NCI-H1417 (cell line): Measurements from ENCODE around the gene PRAMEF10.
"Not testable (repeated sequence)": the region's sequence is repeated elsewhere in the genome, so short reads cannot be mapped to it uniquely, and the experiment has no call there.

Experiments
- DNase-seq, 3 experiments: peaks; one replicate each; lab custom pipeline; 2025; lab: John Stamatoyannopoulos, UW

PRAMEF10 gene

GRCh38 chr1:12898170-12898569, at the start of gene PRAMEF10:
TSS of gene PRAMEF10 (minus strand) at chr1:12898270. CDS start at chr1:12895847, 2,423 bp downstream.
- not testable (repeated sequence) for DNase-seq

GRCh38 chr1:12947480-12947879, 49.4 kb upstream of the PRAMEF10 start, which contains the start of gene PRAMEF6:
TSS of gene PRAMEF6 (minus strand) at chr1:12947580. CDS start at chr1:12942518, 5,062 bp downstream.
- DNase-seq = not testable (repeated sequence)

- DNase-seq = not testable (repeated sequence)
Measured at GRCh38 chr1:12924368-12924767, 26.3 kb upstream of the PRAMEF10 start.

- DNase-seq = not testable (repeated sequence)
Measured at GRCh38 chr1:12921749-12922148, 23.7 kb upstream of the PRAMEF10 start.

GRCh38 chr1:12916310-12916709, 18.2 kb upstream of the PRAMEF10 start, which contains the start of gene PRAMEF7:
TSS of gene PRAMEF7 (plus strand) at chr1:12916610. CDS start at chr1:12917693, 1,083 bp downstream.
- not testable (repeated sequence) for DNase-seq

GRCh38 chr1:12903793-12904572, 5.9 kb upstream of the PRAMEF10 start:
- DNase-seq = not testable (repeated sequence)

- not testable (repeated sequence) for DNase-seq
Measured at GRCh38 chr1:12899186-12899585, 1.1 kb upstream of the PRAMEF10 start.

- not testable (repeated sequence) for DNase-seq
Measured at GRCh38 chr1:12886101-12886500, 12.0 kb downstream of the PRAMEF10 start, which contains the start of gene PRAMEF4. TSS of gene PRAMEF4 (minus strand) at chr1:12886201. CDS start at chr1:12883394, 2,807 bp downstream.

GRCh38 chr1:12878453-12878852, 19.6 kb downstream of the PRAMEF10 start:
- not testable (repeated sequence) for DNase-seq

GRCh38 chr1:12863131-12863880, 34.8 kb downstream of the PRAMEF10 start:
- not testable (repeated sequence) for DNase-seq

GRCh38 chr1:12856786-12857185, 41.3 kb downstream of the PRAMEF10 start, which contains the start of gene PRAMEF2:
TSS of gene PRAMEF2 (plus strand) at chr1:12857086. CDS start at chr1:12859010, 1,924 bp downstream.
- not testable (repeated sequence) for DNase-seq

GRCh38 chr1:12851779-12852178, 46.3 kb downstream of the PRAMEF10 start:
- no peak for DNase-seq

GRCh38 chr1:12848620-12849019, 49.5 kb downstream of the PRAMEF10 start, which contains the start of gene HNRNPCL1:
TSS of gene HNRNPCL1 (minus strand) at chr1:12848720. CDS start at chr1:12848289, 431 bp downstream.
- DNase-seq = not testable (repeated sequence)
